ENCODE data around the gene SLC9A6.
"Not testable (repeated sequence)": the region's sequence is repeated elsewhere in the genome, so short reads cannot be mapped to it uniquely, and the experiment has no call there.

Gene SLC9A6

DNA sequence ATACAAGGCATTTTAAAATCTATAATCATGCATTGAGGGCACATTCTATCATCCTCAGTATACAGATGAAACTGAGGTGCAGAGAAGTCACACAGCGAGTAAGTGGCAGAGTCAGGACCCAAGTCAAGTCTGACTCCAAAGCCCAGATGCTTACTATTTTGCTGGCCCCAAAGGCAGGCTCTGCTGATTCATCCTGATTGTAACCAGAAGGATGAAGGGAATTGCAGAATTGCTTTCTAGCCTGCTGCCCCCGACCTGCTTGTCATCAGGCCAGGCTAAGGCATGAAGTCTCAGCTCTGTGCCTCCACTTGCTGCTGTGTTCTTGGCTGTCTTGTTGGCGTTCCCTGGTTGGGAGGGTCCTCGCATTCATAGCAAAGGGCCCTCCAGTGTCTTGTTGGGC lies 62.7 kb downstream of the SLC9A6 start:
- no peak overlapping the region for H3K27ac ChIP-seq
- TF ChIP-seq ZFX (IDR thresholded peaks at IDR 0.05; ENCODE audit: borderline replicate concordance): no peak
- TF ChIP-seq, protein P1, sequence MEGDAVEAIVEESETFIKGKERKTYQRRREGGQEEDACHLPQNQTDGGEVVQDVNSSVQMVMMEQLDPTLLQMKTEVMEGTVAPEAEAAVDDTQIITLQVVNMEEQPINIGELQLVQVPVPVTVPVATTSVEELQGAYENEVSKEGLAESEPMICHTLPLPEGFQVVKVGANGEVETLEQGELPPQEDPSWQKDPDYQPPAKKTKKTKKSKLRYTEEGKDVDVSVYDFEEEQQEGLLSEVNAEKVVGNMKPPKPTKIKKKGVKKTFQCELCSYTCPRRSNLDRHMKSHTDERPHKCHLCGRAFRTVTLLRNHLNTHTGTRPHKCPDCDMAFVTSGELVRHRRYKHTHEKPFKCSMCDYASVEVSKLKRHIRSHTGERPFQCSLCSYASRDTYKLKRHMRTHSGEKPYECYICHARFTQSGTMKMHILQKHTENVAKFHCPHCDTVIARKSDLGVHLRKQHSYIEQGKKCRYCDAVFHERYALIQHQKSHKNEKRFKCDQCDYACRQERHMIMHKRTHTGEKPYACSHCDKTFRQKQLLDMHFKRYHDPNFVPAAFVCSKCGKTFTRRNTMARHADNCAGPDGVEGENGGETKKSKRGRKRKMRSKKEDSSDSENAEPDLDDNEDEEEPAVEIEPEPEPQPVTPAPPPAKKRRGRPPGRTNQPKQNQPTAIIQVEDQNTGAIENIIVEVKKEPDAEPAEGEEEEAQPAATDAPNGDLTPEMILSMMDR (IDR thresholded peaks at IDR 0.05): no peak

DNA sequence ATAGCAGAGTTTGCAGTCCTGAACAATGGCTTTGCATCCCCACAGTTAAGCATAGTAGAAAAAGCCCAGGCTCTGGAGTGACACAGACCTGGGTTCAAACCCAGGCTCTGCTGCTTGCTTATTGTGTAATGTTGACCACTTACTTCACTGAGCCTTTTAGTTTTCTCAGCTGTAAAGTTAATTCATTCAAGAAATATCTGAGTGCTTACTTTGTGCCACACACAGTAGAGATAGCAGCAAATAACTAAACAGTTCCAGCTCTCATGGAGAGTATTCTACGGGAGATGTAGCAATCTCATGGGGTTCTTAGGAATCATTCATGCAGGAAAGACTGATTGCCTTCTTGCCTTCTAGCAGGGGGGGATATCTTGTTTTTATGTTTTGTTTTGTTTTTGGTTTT lies 63.2 kb downstream of the SLC9A6 start:
- no peak overlapping the region for H3K27ac ChIP-seq
- TF ChIP-seq, protein P1 (IDR thresholded peaks at IDR 0.05): no peak
- no peak for TF ChIP-seq ZFX (IDR thresholded peaks at IDR 0.05; ENCODE audit: borderline replicate concordance)

DNA sequence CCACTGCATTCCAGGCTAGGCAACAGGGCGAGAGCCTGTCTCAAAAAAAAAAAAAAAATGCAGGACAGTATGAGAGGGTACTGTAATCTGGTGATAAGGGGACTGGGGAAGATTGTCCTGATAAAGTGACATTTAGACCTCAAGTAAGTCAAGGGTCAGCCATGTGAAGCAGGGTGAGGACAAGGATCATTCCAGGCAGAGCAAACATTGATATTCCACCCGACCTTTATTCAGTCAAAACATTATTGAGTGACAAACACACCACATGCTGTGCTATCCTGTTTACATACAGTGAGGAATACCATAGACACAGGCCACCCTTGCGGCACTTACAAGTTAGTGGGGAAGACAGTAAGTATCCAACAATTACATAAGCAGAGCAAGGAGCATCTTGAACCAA lies 64.4 kb downstream of the SLC9A6 start:
- no peak for TF ChIP-seq ZFX (IDR thresholded peaks at IDR 0.05; ENCODE audit: borderline replicate concordance)
- TF ChIP-seq, protein P1 (IDR thresholded peaks at IDR 0.05): no peak
- H3K27ac ChIP-seq: no peak overlapping the region

DNA sequence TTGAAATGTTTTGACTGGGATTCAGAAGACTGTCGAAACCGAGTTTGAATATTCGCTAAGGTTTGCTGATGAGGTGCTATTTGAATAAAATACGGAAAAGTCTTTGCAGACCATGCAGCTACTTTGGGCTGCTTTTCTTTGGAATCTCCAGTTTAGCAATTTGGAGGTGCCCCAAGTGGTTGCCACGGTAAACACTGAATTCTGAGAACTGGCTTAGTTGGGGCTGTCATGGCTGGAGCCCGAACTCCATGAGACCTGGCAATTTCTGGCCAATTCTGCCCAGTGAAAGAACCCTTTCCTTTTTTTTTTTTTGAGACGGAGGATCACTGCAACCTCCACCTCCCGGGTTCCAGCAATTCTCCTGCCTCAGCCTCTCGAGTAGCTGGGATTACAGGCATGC lies 65.6 kb downstream of the SLC9A6 start:
- not testable (repeated sequence) for H3K27ac ChIP-seq

DNA sequence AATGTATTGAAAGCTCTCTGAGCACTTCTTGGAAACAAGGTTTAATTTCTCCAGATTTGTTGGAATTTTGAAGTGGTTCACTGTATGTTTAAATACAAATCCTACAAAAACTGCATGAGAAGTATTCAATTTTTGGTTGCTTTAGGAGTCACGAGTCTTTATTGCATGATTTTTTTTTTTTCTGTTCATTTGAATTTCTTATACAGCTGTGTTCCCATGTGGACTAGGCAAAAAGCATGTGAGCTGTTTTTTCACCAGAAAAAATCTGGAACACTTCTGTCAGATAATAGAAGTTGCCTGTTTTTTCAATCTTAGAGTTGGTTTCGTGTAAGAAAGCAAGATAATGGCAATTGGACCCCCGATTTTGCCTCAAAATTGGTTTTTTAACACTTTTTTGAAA lies 66.4 kb downstream of the SLC9A6 start:
- H3K27ac ChIP-seq: no peak overlapping the region
- TF ChIP-seq, protein P1 (IDR thresholded peaks at IDR 0.05): no peak

DNA sequence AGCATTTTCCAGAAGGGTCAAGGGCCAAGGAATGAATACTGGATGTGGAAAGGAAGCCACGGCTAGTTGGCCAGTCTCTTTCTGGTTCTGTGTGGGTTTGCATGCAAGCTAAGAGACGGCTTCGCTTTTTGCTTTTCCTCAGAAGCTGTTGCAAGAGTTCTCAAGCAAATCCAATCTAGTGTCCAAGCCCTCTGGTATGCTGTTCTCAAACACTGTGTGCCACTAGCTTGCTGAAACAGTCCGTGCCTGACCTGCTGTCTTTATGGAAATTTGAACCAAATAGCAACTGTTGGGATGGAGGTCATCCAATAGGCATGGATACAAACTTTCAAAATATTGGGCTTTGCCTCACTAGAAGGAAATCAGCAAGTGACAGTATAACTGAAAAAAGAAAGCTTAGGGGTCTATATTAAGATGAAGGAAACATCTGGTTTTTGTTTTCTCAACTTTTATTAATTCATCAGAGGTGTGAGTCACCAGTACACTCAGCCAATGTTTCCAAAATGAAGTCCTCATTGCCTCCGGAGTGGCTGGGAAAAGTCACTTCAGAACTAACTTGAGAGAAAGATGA lies 70.5 kb downstream of the SLC9A6 start:
- H3K27ac ChIP-seq: no peak overlapping the region
- TF ChIP-seq, protein P1 (IDR thresholded peaks at IDR 0.05): no peak
- TF ChIP-seq ZFX (IDR thresholded peaks at IDR 0.05; ENCODE audit: borderline replicate concordance): no peak

DNA sequence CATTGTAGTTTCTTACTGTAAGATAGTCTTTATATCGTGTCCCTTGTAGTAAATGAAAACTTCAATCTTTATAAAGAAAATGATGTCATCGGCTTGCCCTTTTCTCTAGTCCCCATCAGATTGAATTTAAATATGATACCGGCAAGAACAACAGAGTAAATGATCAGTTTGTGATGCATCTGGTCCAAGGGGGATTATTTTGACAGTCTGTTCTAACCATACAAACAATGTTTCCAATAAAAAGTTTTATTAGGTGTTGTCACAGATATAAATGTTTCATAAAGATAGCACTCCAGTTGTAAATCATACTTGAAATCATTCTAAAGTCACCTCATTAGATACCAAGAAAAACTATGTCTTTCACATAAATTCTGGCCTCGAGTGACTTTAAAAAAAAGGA lies 72.3 kb downstream of the SLC9A6 start:
- TF ChIP-seq, protein P1 (IDR thresholded peaks at IDR 0.05): no peak
- no peak for TF ChIP-seq ZFX (IDR thresholded peaks at IDR 0.05; ENCODE audit: borderline replicate concordance)
- no peak overlapping the region for H3K27ac ChIP-seq

DNA sequence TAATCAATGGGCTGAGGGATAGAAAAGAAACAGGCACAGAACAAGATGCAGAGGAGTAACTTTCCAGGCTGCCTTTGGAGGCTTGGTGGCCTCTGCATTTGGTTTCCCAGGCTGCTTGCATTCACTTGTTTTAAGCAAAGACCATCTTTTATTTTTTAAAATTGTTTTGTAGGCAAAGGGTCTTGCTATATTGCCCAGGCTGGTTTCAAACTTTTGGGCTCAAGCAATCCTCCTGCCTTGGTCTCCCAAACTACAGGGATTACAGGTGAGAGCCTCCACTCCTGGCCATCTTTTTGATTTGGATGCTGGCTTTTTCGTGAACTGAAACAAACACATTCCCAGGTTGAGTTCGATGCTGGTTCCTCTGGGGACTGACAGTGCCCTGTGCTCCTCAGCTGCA lies 74.1 kb downstream of the SLC9A6 start:
- H3K27ac ChIP-seq: no peak overlapping the region

More for the DNA sequence above, 74.1 kb downstream of the SLC9A6 start:
- TF ChIP-seq ZFX (IDR thresholded peaks at IDR 0.05; ENCODE audit: borderline replicate concordance): no peak
- TF ChIP-seq, protein P1 (IDR thresholded peaks at IDR 0.05): no peak

Data from 22Rv1 (cell line).